HS-5 (cell line): Measurements from ENCODE around the gene BTBD2.

ENCODE experiments used
- DNase-seq: peaks from one replicate; pipeline ENCODE4 v3.0.0-alpha.2; 2012; ENCODE audit warnings: low read depth

Gene BTBD2

GRCh38 chr19:1941146-1942077, 74.1 kb downstream of the BTBD2 start, which contains the start of gene CSNK1G2:
Gene CSNK1G2 (plus strand): TSS chr19:1941172. CDS start chr19:1969773, 28,601 bp downstream.
- DNase-seq, result no peak

GRCh38 chr19:1938071-1938470, 77.4 kb downstream of the BTBD2 start:
- DNase-seq, result no peak

- no peak for DNase-seq
These were observed 78.5 kb downstream of the BTBD2 start for GRCh38 chr19:1936916-1937610.

GRCh38 chr19:1936430-1936829, 79.1 kb downstream of the BTBD2 start:
- DNase-seq, result no peak

- DNase-seq, result no peak
These were observed 79.9 kb downstream of the BTBD2 start for GRCh38 chr19:1935484-1936208.
